Epithelial cell of esophagus (primary cell): ENCODE measurements around the gene KRT80.

Experiments
- DNase-seq: peaks from one replicate; pipeline ENCODE4 v3.0.0; 2010; ENCODE audit warnings: low read depth
- H3K4me3 ChIP-seq: 2 replicates; pipeline ENCODE4 v1.5.1; 2011; ENCODE audit warnings: mild to moderate bottlenecking, low read length, control low read depth
- TF ChIP-seq, protein P1 (sequence below): IDR thresholded peaks from 2 replicates; pipeline ENCODE4 v1.5.1; 2011; ENCODE audit warnings: low read depth, mild to moderate bottlenecking, low read length, control low read depth, inconsistent platforms; ENCODE audit not compliant: insufficient read depth; ENCODE audit errors: missing control alignments

KRT80 gene

GRCh38 chr12:52228366-52228765 lies 36.6 kb upstream of the KRT80 start:
- no peak overlapping the region for H3K4me3 ChIP-seq
- DNase-seq: no peak
- TF ChIP-seq, protein P1, sequence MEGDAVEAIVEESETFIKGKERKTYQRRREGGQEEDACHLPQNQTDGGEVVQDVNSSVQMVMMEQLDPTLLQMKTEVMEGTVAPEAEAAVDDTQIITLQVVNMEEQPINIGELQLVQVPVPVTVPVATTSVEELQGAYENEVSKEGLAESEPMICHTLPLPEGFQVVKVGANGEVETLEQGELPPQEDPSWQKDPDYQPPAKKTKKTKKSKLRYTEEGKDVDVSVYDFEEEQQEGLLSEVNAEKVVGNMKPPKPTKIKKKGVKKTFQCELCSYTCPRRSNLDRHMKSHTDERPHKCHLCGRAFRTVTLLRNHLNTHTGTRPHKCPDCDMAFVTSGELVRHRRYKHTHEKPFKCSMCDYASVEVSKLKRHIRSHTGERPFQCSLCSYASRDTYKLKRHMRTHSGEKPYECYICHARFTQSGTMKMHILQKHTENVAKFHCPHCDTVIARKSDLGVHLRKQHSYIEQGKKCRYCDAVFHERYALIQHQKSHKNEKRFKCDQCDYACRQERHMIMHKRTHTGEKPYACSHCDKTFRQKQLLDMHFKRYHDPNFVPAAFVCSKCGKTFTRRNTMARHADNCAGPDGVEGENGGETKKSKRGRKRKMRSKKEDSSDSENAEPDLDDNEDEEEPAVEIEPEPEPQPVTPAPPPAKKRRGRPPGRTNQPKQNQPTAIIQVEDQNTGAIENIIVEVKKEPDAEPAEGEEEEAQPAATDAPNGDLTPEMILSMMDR: no peak

DNA sequence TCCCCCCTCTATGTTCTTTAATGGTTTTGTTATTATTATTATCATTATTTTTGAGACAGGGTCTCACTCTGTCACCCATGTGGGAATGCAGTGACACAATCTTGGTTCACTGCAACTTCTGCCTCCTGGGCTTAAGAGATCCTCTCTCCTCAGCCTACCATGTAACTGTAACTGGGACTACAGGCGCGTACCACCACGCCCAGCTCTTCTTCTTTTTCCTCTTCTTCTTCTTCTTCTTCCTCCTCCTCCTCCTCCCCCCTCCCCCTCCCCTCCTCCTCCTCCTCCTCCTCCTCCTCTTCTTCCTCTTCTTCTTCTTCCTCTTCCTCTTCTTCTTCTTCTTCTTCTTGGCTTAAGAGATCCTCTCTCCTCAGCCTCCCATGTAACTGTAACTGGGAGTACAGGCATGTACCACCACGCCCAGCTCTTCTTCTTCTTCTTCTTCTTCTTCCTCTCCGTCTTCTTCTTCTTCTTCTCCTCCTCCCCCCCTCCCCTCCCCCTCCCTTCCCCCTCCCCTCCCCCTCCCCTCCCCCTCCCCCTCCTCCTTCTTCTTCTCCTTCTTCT lies 35.9 kb upstream of the KRT80 start:
- no peak overlapping the region for H3K4me3 ChIP-seq
- TF ChIP-seq, protein P1: no peak
- no peak for DNase-seq

GRCh38 chr12:52226446-52226845 lies 34.6 kb upstream of the KRT80 start:
- DNase-seq: no peak
- TF ChIP-seq, protein P1: no peak
- H3K4me3 ChIP-seq: no peak overlapping the region

- TF ChIP-seq, protein P1: no peak
- no peak overlapping the region for H3K4me3 ChIP-seq
- no peak for DNase-seq
Measured at GRCh38 chr12:52225752-52226151, 33.9 kb upstream of the KRT80 start.

DNA sequence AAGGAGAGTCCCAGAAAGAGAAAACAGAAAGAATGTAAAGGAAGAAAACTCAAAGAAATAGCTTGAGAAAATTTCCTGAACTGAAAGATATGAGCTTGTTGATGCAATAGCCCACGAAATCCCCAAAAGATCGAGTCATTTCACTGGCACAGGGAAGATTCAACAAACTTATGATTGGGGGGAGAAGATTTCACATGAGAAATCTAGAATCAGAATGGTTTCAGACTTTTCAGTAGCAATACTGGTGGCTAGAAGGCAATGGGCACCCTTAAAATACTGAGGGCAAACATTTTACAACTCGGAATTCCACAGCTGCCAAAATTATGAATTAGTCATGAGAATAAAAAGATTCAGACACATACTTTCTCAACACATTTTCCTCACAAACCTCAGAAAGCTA lies 32.3 kb upstream of the KRT80 start:
- TF ChIP-seq, protein P1: no peak
- DNase-seq: no peak
- H3K4me3 ChIP-seq: no peak overlapping the region

DNA sequence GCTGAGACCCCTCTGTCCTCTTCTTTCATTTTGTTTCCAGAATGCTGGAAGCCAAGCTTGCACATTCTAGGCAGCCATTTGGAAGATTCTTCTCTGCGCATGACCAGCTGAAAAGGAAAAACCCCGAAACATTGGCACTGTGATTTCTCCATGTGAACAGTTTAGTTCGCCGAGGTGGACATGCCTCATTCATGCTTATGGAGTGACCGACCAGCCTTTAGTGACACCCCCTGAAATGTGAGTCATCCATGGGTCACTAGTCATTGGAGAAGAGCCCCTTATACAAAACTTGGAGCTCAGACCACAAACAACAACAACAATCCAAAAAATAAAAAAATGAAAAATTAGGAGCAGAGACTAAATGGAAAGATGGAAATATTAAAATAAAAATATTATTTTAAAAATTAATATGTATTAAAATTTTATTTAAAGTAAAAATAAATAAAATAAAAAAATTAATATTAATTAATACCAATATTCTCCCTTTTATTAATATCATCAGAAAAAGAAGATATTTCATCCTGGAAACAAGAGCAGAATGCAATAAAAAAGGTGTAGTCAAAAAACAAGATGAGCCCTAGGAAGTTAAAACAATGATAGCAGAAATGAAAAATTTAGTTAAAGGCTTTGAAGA lies 31.7 kb upstream of the KRT80 start:
- no peak for DNase-seq
- no peak overlapping the region for H3K4me3 ChIP-seq
- TF ChIP-seq, protein P1: no peak

- TF ChIP-seq, protein P1: no peak
- H3K4me3 ChIP-seq: no peak overlapping the region
Measured at GRCh38 chr12:52222692-52223091, 30.9 kb upstream of the KRT80 start.

More at GRCh38 chr12:52222692-52223091, 30.9 kb upstream of the KRT80 start:
- DNase-seq: no peak
